Stomach (tissue), 9 donors: ENCODE results near the gene MEX3A. TPM values are rescaled to one million over a fixed set of nuclear protein-coding genes. Genes with fewer than 3 reads are reported as not detected.
A peak's percentile ranks its signal among the peaks of the same experiment; 100 is the strongest.

Source experiments
- DNase-seq, 2 donors: peaks; one replicate each; pipeline versions ENCODE4 v3.0.0 to v3.0.0-alpha.2; 2013 to 2019
- H3K27ac ChIP-seq, 5 donors: fragments of 200-600 bp in 4 of 5; sonication (generic) in 4 of 5; one replicate each; pipeline ENCODE4 v1.5.1; 2013 to 2019; ENCODE audit warnings: mild to moderate bottlenecking in 1 of 5, moderate library complexity in 1 of 5
- H3K27me3 ChIP-seq, 3 donors: fragments of 200-600 bp; sonication (generic); one replicate each; pipeline ENCODE4 v1.5.1; 2017 to 2019; ENCODE audit warnings: mixed run types in 1 of 3
- H3K36me3 ChIP-seq, 4 donors: fragments of 200-600 bp; sonication (generic); 1 replicate in 3 of 4; 2 replicates in 1 of 4; pipeline ENCODE4 v1.5.1; 2016 to 2019
- H3K4me1 ChIP-seq, 4 donors: fragments of 200-600 bp; sonication (generic); one replicate each; pipeline ENCODE4 v1.5.1; 2016 to 2019
- H3K4me3 ChIP-seq, 4 donors: fragments of 200-600 bp; sonication (generic) in 3 of 4; one replicate each; pipeline ENCODE4 v1.5.1; 2016 to 2019; ENCODE audit warnings: mild to moderate bottlenecking in 1 of 4
- H3K9me3 ChIP-seq, 4 donors: fragments of 200-600 bp; sonication (generic); one replicate each; pipeline ENCODE4 v1.5.1; 2016 to 2019
- CTCF ChIP-seq, 7 experiments: fragments of 450-650 bp in 4 of 7; fragments of 200-600 bp in 3 of 7; sonication (generic) in 3 of 7; IDR thresholded peaks; one replicate each; pipeline ENCODE4 v1.5.1; 2016 to 2019; ENCODE audit warnings: antibody characterized with exemption in 7 of 7, control low read depth in 2 of 7, mild to moderate bottlenecking in 1 of 7
- EP300 ChIP-seq: sonication (generic); formaldehyde crosslinking; IDR thresholded peaks from one replicate; pipeline ENCODE4 v1.6.1; 2017; ENCODE audit warnings: antibody characterized with exemption
- POLR2A ChIP-seq, 4 donors: fragments of 450-650 bp; IDR thresholded peaks; one replicate each; pipeline ENCODE4 v1.6.1; 2016; ENCODE audit warnings: antibody characterized with exemption in 4 of 4, control low read depth in 2 of 4, mild to moderate bottlenecking in 1 of 4, moderate library complexity in 1 of 4
- POLR2AphosphoS5 ChIP-seq, 3 donors: sonication (generic); formaldehyde crosslinking; IDR thresholded peaks; one replicate each; pipeline ENCODE4 v1.6.1; 2016; ENCODE audit warnings: antibody characterized with exemption in 3 of 3
- WGBS, 5 donors: extraction: QIAGEN DNeasy Blood & Tissue Kit in 3 of 5; methylation state at CpG; one replicate each; pipeline versions ENCODE4 v1.1.5 to v1.1.7; 2013 to 2018; 5-methylcytosine and 5-hydroxymethylcytosine counted together
- intact Hi-C: fragments of 100-400 bp; cut with DNase I; formaldehyde crosslinking; loops from one replicate; pipeline ENCODE4 v1.15.1; 2023; ENCODE audit warnings: low total_unique reads
- polyA plus RNA-seq, 3 donors: library from polyadenylated mRNA; stranded (reverse); fragments of 200-250 nt; gene quantifications; one replicate each; pipeline ENCODE4 v1.2.3, GENCODE V29; 2013
- total RNA-seq, 5 donors: library from RNA; depleted of rRNA; stranded (reverse); fragments of >200 nt; gene quantifications; one replicate each; pipeline versions ENCODE4 v1.1.0 to v1.2.3, GENCODE V29; 2014 to 2016
- donor health status: healthy with polysubstance abuse.
- donor health status: Bipolar disorder and iron deficiency.
- donor health status: healthy.

Gene MEX3A
- total and polyA plus RNA-seq, 8 donors: 0.25 to 11.0 (median 1.5) TPM; not detected in 3

- Histone ChIP-seq H3K36me3 (no peaks in the 10 kb centered on the region), H3K27me3 (no peaks in the 10 kb centered on the region), H3K4me1 (peaks cover 10 to 41% (median 22%) of the 10 kb centered on the region in 4 donors), H3K4me3 (no peak overlapping the region), H3K9me3 (no peaks in the 10 kb centered on the region), H3K27ac (peak overlapping the region in 4 of 5 donors; percentile 70 to 80 (median 74))
- intact Hi-C loops: loop anchor here (5.0 kb wide), 1 partner anchor 35 kb away; no protein-coding TSS in a partner anchor
- DNase-seq: peak; percentile 92 to 95
- no peak for TF ChIP-seq EP300
- TF ChIP-seq CTCF (IDR thresholded peaks at IDR 0.05): peak in 6 of 7 experiments; percentile 77 to 96 (median 91)
- TF ChIP-seq POLR2AphosphoS5 (IDR thresholded peaks at IDR 0.05): peak; percentile 38 to 82 (median 57)
- no peak for TF ChIP-seq POLR2A (IDR thresholded peaks at IDR 0.05)
- 19 to 30% (median 29%) methylated on average over 14 of the region's 14 CpGs for WGBS, 5 donors
Measured at GRCh38 chr1:156096640-156097391, 14.6 kb upstream of the MEX3A start.

- intact Hi-C loops: loop anchor here (5.0 kb wide), 1 partner anchor 36 kb away; no protein-coding TSS in a partner anchor
- Histone ChIP-seq H3K36me3 (no peaks in the 10 kb centered on the region), H3K27me3 (no peaks in the 10 kb centered on the region), H3K4me1 (peaks cover 10 to 34% (median 21%) of the 10 kb centered on the region in 4 donors), H3K27ac (peak overlapping the region in 4 of 5 donors; percentile 70 to 80 (median 74)), H3K9me3 (no peaks in the 10 kb centered on the region), H3K4me3 (no peak overlapping the region)
- no peak for DNase-seq
- TF ChIP-seq EP300: no peak
- TF ChIP-seq POLR2A (IDR thresholded peaks at IDR 0.05): no peak
- TF ChIP-seq CTCF (IDR thresholded peaks at IDR 0.05): no peak
- TF ChIP-seq POLR2AphosphoS5 (IDR thresholded peaks at IDR 0.05): no peak
- WGBS, 5 donors: 68 to 87% (median 81%) methylated on average over 3 of the region's 3 CpGs
Measured at GRCh38 chr1:156095906-156096508, 13.7 kb upstream of the MEX3A start.

DNA sequence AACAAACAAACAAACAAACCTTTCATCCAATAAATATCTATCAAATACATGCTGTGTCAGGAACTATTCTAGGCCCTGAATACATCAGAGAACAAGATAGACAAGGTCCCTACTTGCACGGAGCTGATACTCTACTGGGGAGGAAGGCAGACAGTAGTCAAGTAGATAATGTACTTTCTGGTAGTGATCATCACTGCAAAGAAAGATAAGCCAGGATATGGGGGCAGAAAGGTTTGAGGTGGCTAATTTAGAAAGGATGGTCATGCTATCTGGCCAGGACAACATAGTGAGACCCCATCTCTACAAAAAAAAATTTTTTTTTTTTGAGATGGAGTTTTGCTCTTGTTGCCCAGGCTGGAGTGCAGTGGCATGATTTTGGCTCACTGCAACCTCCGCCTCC, 9.3 kb upstream of the MEX3A start:
- no peak for DNase-seq
- WGBS, 5 donors: 73 to 80% (median 75%) methylated on average over 2 of the region's 2 CpGs
- no peaks in the 10 kb centered on the region for H3K36me3 ChIP-seq
- H3K4me1 ChIP-seq: peaks cover 5 to 21% (median 12%) of the 10 kb centered on the region in 4 donors
- no peak for TF ChIP-seq EP300
- TF ChIP-seq POLR2A (IDR thresholded peaks at IDR 0.05): no peak
- no peak for TF ChIP-seq POLR2AphosphoS5 (IDR thresholded peaks at IDR 0.05)
- TF ChIP-seq CTCF (IDR thresholded peaks at IDR 0.05): no peak
- H3K27me3 ChIP-seq: no peaks in the 10 kb centered on the region
- H3K4me3 ChIP-seq: no peak overlapping the region
- no peak overlapping the region for H3K27ac ChIP-seq
- intact Hi-C loops: loop anchor here (5.0 kb wide), 1 partner anchor 136 kb away; no protein-coding TSS in a partner anchor
- H3K9me3 ChIP-seq: no peaks in the 10 kb centered on the region

- Histone ChIP-seq H3K4me1 (peaks cover 0 to 20% (median 5%) of the 10 kb centered on the region in 4 donors), H3K36me3 (no peaks in the 10 kb centered on the region), H3K27me3 (no peaks in the 10 kb centered on the region), H3K4me3 (no peak overlapping the region), H3K27ac (no peak overlapping the region), H3K9me3 (no peaks in the 10 kb centered on the region)
- intact Hi-C loops: loop anchor here (5.0 kb wide), 1 partner anchor 136 kb away; no protein-coding TSS in a partner anchor
- TF ChIP-seq POLR2A (IDR thresholded peaks at IDR 0.05) (no peak), EP300 (no peak), CTCF (IDR thresholded peaks at IDR 0.05) (peak in 5 of 7 experiments; percentile 59 to 90 (median 86)), POLR2AphosphoS5 (IDR thresholded peaks at IDR 0.05) (peak in 1 of 3 donors; percentile 58)
- WGBS, 5 donors: 36 to 55% (median 41%) methylated on average over 4 to 14 of the region's 14 CpGs
- DNase-seq: peak; percentile 94 to 95
Measured at GRCh38 chr1:156090840-156091188, 8.5 kb upstream of the MEX3A start.
